ENCODE measurements around the gene PRKCE. TPM values are rescaled to one million over a fixed set of nuclear protein-coding genes. Genes with fewer than 3 reads are reported as not detected.

PRKCE gene
- total RNA-seq, 1 donor from 2014 or later, result 46.5 TPM

- DNase-seq, result no peak
Observed at GRCh38 chr2:45946023-45946422, 294.5 kb downstream of the PRKCE start.

GRCh38 chr2:45950606-45951005 lies 299.1 kb downstream of the PRKCE start:
- DNase-seq, result no peak

DNA sequence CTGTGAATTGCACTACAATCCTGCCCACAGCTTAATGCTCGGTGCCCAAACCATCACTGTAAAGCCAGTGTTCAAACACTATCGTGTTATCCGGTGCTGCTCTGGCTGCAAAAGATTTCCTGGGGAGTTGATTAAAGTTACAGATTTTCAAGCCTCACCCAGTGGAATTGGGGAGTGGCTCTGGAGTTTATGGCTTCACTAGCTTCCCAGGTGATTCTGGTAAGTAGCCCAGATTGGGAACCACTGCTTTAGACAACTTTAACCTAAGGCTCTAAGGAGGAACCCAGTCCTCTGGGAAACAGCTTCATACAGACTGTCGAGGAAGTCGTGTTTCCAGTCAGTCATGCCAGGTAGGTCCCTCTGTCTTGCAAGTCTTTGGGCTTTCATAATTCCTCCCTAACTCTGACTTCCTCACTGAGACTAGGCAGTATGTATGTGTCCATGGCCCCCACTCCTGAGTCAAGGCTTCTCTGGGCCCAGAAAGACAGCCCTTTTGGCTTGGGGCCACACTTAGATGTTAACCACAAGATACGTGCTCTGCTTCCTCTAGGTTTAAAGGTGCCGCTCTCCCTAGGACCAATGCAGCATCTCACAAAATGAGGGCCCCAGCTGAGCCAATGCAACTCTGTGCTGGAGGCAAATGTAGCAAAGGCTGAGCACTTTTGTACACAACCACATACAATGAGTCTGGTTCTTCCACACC lies 299.7 kb downstream of the PRKCE start:
- no peak for DNase-seq

DNA sequence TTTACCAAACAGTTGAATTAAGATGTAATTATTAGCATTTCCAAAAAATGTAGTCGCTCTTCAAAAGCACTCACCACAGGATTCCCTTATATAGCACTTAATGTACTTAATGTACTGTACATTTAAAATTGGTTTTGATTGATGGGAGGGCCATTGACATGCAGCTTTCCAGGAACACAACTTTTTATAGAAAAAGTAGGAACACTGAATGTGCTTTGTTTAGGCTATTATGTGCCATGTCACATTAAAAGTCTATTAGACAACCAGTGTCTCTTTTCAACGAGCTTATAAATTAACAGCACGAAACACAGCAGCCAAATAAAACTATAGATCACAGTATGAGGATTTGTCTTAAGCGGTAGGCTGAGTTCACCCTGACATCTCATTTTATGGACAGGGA lies 301.1 kb downstream of the PRKCE start:
- DNase-seq, result no peak

DNA sequence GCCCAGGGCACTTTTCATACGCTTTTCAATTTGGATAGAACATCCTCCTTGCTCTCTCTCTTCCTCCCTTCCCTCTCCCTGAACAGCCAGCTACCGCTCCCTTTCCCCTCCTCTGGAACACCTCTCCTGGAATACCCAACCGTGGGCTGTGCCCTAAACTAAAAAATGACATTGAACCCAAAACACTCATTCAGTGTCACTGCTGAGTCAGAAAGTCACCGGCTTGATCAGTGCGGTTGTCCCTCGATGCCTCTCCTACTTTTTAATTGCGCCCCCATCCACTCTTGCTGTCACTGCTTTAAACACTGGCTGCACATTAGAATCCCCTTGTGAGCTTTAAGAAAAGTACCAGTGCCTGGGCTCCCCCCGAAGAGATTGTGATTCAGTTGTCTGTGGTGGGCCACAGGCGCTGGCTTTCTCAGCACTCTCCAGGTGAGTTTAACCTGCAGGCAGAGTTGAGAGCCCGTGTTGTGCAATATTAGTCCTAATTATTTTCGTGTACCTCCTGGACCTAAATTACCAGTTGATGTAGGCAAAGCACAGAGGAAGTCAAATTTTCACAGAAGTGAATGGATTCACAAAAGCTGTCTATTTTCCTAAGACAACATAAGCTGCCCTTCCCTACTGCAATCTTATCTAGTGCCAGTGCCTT lies 302.0 kb downstream of the PRKCE start:
- DNase-seq, result no peak

GRCh38 chr2:45954233-45954850 lies 302.9 kb downstream of the PRKCE start:
- no peak for DNase-seq

DNA sequence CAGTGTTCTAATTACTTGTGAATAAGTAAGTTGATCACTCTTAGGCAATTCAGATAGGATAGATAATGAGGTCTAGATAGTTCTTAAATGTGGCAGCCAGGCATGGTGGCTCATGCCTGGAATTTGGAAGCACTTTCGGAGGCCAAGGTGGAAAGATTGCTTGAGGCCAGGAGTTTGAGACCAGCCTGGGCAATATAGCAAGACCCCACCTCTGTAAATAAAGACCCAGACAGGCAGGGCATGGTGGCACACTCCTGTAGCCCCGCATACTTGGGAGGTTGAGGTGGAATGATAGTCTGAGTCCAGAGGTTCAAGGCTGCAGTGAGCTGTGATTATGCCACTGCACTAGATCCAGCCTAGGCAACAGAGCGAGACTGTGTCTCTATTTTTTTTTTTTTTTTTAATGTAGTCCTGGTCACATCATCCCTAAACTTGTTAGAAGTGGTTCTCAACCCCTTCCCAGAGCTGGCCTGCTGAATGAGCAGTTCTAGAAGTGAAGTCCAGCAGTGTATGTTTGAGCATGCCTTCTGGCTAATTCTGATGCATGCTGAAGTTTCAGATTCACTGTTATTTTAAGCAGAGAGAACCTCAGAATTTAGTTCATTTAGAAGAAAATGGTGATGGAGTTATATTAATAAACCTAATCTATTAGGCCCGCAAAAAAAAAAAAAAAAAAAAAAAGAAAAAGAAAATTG lies 306.2 kb downstream of the PRKCE start:
- DNase-seq, result no peak

- no peak for DNase-seq
Observed at GRCh38 chr2:45960057-45960863, 308.8 kb downstream of the PRKCE start.

GRCh38 chr2:45962177-45962921 lies 310.9 kb downstream of the PRKCE start:
- peak; percentile 74 for DNase-seq

DNA sequence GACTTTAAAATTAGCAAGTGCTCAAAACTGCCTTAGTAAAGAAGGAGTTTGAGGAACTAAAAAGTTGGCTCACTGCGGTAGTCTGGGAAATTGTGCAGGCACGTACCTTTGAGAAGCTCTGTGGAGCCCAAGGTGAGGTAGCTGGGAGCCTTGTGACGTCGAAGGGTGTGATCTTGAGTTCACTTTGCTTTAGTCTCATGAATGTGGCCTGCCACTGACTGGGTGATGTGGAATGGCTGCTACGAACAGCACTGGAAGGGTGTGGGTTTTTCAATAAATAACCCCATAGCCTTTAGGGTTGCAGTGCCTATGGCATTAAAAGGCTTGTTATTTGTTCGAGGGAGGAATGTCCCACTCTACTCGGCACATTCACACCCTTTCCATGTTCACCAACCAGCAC lies 312.3 kb downstream of the PRKCE start:
- DNase-seq, result no peak

DNA sequence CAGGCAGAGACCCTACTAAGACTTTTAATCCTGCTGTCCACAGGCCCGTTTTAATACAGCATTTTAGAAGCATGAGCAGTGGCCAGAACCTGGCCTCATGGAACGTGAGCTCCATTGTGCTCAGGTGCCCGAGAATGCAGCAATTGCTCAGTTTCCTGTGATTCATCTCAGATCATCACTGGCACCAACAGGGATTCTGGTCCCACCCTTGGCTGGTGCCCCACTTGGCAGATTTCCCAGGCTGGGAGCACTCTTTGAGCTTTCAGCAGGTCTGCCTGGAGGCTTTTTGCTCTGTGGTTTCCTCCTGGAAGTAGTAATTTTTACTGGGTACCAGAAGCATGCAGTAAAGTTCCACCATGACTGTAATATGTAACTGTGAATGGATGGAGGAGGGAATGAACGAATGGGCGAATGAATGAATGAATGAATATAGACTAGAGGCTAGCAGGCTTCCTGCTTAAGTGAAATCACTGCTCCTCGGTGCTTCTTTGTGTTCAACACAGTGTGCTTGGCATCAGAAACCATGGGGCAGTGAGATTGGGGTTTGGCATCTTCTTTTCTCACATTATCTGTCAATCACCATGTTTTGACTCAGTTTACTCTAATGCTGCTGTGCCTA lies 312.9 kb downstream of the PRKCE start:
- peak; percentile 97 for DNase-seq

DNA sequence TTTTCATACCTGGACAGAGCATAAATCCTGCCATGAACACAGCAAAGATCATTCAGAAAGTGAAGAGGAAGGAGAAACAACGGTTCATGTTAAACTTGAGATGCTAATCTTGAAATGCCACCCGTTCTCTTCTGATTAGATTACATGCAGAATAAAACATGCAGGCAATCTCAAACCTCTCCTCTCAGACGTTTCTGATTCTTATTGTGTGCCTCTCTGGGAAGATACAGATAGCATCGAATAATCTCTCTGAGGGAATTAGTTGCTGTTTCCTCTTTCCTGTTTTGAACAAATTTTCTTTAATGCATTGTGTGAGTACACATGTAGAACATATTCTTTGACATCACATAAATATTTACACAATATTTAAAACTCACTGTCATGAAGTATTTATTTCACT lies 313.4 kb downstream of the PRKCE start:
- peak; percentile 54 for DNase-seq

GRCh38 chr2:45965871-45966498 lies 314.5 kb downstream of the PRKCE start:
- DNase-seq, result no peak

DNA sequence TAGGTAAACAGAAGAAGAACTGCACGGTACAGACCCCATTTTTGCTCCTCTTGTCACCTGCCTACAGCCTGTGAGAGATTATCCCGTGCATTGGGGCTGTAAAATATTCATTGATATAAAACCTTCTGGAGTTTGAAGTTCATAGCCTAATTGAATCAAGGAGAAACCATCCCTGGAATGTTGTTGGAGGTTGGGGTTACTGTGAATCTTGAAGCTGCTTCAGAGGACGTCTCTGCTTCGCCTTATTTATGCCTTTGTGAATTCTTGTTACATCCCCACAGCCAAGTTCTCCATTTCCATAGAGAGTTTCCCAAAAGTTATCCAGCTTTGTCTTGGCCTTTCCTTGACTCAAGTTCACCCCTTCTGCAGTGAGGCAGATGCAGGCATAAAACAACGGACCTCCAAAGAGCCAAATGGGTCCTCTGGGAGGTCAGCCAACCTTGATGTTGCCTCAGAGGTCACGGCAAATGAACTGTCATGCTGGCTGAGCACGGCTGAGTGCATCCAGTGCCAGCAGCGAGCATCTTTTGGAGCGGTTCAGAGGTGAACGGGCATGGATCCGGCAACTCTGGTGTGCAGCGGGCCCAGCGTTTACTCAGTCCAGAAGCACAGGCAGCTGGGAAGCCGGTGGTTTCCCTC lies 317.6 kb downstream of the PRKCE start:
- DNase-seq, result no peak

DNA sequence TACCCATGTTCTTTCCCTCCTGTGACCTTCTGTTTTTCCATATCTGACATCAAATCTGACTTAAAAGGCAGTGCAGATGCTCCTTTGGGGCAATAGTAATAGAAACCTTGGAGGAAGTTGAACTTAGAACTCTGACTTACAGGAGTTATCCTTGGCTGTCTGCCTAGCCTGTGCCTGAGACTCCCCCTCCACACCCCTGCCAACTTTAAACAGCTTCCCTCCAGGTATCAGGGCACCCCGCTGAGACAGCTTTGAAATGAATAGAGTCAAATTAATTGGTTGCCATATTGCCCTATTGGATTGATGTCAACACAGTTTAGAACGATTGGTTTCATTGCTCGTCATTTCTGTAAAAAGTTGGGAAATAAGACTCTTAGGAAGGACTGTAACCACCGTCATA lies 322.0 kb downstream of the PRKCE start:
- DNase-seq, result no peak

DNA sequence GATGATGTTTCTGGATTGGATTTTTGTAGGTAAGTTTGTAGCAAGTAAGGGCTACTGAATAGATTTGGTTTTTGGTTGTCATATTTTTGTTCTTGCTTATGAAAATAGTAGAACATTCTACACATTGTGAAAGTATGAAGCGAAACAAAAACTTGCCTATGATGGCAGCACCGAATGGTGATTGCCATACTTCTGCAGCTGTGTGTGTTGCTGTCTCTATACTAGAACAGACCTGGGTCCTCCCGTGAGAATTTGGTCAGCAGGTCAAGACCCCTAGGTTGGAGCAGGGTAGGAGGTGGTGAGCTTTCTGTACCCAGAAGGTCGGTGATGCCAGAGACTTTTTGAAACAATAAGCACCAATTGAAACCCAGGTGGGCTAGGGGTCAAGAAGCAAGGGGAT lies 322.6 kb downstream of the PRKCE start:
- no peak for DNase-seq

GRCh38 chr2:45974762-45975408 lies 323.4 kb downstream of the PRKCE start:
- no peak for DNase-seq

DNA sequence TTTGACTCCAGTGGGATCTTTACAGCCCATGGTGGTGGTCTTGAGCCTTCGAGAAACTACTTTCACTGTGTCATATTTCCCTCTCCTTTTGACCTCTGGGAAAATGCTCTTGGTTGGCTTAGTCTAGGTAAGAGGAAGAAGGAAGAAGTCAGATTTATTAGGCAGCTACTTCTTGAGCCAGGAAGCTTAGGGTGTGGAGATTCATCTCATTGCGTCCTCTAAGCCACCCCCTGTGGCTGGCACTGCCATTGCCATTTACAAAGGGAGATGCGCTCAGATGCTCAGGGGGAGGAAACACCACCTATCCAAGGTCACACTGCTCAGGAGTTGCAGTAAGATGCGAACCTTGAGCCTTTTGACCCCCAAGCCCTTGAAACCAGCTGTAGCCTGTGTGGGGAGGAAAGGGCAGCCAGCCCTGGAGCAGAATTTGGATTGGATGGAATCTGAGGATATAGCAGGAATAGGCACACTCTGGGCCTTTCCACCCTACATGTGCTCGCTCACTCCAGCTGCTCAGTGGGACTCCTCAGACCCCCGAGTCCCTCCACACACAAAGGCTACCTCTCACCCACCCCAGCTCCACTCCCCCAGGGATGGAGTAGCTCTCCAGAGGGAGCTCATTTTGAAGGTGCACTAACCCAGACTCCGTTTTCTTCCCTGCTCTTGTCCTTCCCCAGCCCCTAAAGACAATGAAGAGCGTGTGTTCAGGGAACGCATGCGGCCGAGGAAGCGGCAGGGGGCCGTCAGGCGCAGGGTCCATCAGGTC lies 324.5 kb downstream of the PRKCE start:
- DNase-seq, result no peak

DNA sequence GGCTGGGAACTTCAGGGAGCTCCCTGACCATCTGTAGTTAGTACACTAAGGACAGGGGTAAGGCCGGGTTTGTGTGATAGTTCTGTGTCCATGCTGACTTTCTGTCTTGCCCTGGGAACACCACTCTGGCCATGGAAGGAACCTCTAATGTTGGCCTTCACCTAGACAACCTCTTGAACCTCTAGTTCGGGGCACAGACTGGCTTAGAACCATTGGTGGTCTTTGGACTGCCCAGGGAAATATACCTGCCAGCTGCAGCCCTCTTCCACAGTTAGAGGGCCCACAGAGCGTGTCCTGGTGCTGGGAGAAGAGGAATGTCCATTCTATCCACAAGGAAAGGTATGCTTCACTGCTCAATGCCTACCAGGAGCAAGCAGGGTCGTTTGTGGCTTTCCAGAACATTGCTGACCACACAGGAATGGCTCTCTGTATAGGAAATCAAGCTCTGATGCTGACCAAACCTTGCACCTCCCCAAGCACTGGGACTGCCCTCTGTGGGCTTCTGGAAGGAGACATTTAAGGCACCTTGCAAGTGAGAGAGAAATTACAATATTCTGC lies 326.9 kb downstream of the PRKCE start:
- DNase-seq, result no peak
